HEK293 (cell line): ENCODE data around the gene WDR11.

Experiments used
- ATF2 ChIP-seq: fragments of 450-650 bp; formaldehyde crosslinking; IDR thresholded peaks from 2 replicates; pipeline ENCODE4 v1.5.1; 2016; ENCODE audit warnings: missing biosample characterization, missing genetic modification characterization, low read depth
- BCL11A ChIP-seq: fragments of 450-650 bp; formaldehyde crosslinking; IDR thresholded peaks from 2 replicates; pipeline ENCODE4 v1.5.1; 2016; ENCODE audit warnings: low read depth, missing biosample characterization, missing genetic modification characterization
- GLI2 ChIP-seq: fragments of 450-650 bp; formaldehyde crosslinking; IDR thresholded peaks from 2 replicates; pipeline ENCODE4; 2017; ENCODE audit warnings: missing biosample characterization, missing genetic modification characterization, low read depth, borderline replicate concordance
- GLIS1 ChIP-seq: fragments of 450-650 bp; formaldehyde crosslinking; IDR thresholded peaks from 2 replicates; pipeline ENCODE4 v1.5.1; 2016; ENCODE audit warnings: missing biosample characterization, missing genetic modification characterization
- INSM2 ChIP-seq: fragments of 450-650 bp; formaldehyde crosslinking; IDR thresholded peaks from 2 replicates; pipeline ENCODE4 v1.5.1; 2016; ENCODE audit warnings: missing biosample characterization, missing genetic modification characterization
- KLF16 ChIP-seq: fragments of 450-650 bp; formaldehyde crosslinking; IDR thresholded peaks from 2 replicates; pipeline ENCODE4 v1.5.1; 2017; ENCODE audit warnings: missing biosample characterization, missing genetic modification characterization
- KLF8 ChIP-seq: fragments of 450-650 bp; formaldehyde crosslinking; IDR thresholded peaks from 2 replicates; pipeline ENCODE4 v1.5.1; 2016; ENCODE audit warnings: missing biosample characterization, missing genetic modification characterization
- TRIM28 ChIP-seq: IDR thresholded peaks from 2 replicates; pipeline ENCODE4 v1.6.1; 2011; ENCODE audit warnings: low read length, control low read depth, borderline replicate concordance
- WT1 ChIP-seq: fragments of 450-650 bp; formaldehyde crosslinking; IDR thresholded peaks from 2 replicates; pipeline ENCODE4 v1.5.1; 2016; ENCODE audit warnings: missing biosample characterization, missing genetic modification characterization
- ZBTB1 ChIP-seq: fragments of 450-650 bp; formaldehyde crosslinking; IDR thresholded peaks from 2 replicates; pipeline ENCODE4 v1.5.1; 2016; ENCODE audit warnings: missing biosample characterization, missing genetic modification characterization
- ZEB2 ChIP-seq: fragments of 450-650 bp; formaldehyde crosslinking; IDR thresholded peaks from 2 replicates; pipeline ENCODE4 v1.5.1; 2016; ENCODE audit warnings: missing biosample characterization, missing genetic modification characterization
- ZNF138 ChIP-seq: fragments of 450-650 bp; formaldehyde crosslinking; IDR thresholded peaks from 2 replicates; pipeline ENCODE4 v1.5.1; 2016; ENCODE audit warnings: missing biosample characterization, missing genetic modification characterization, borderline replicate concordance
- ZNF16 ChIP-seq: fragments of 450-650 bp; formaldehyde crosslinking; IDR thresholded peaks from 2 replicates; pipeline ENCODE4 v1.5.1; 2016; ENCODE audit warnings: low read depth, missing biosample characterization, missing genetic modification characterization
- ZNF174 ChIP-seq: fragments of 450-650 bp; formaldehyde crosslinking; IDR thresholded peaks from 2 replicates; pipeline ENCODE4 v1.5.0; 2017; ENCODE audit warnings: missing biosample characterization, mild to moderate bottlenecking, missing genetic modification characterization
- ZNF202 ChIP-seq: fragments of 450-650 bp; formaldehyde crosslinking; IDR thresholded peaks from 2 replicates; pipeline ENCODE4 v1.5.1; 2016; ENCODE audit warnings: missing biosample characterization, missing genetic modification characterization, borderline replicate concordance
- ZNF223 ChIP-seq: fragments of 450-650 bp; formaldehyde crosslinking; IDR thresholded peaks from 2 replicates; pipeline ENCODE4 v1.5.1; 2016; ENCODE audit warnings: missing biosample characterization, missing genetic modification characterization
- ZNF292 ChIP-seq: fragments of 450-650 bp; formaldehyde crosslinking; IDR thresholded peaks from 2 replicates; pipeline ENCODE4 v1.5.1; 2016; ENCODE audit warnings: low read depth, missing biosample characterization, missing genetic modification characterization, borderline replicate concordance
- ZNF341 ChIP-seq: fragments of 450-650 bp; formaldehyde crosslinking; IDR thresholded peaks from 2 replicates; pipeline ENCODE4; 2016; ENCODE audit warnings: low read depth, missing biosample characterization, missing genetic modification characterization
- ZNF366 ChIP-seq: fragments of 450-650 bp; formaldehyde crosslinking; conservative IDR thresholded peaks from 2 replicates; pipeline ENCODE4 v1.5.1; 2016; ENCODE audit warnings: missing biosample characterization, missing genetic modification characterization
- ZNF398 ChIP-seq: fragments of 450-650 bp; formaldehyde crosslinking; IDR thresholded peaks from 2 replicates; pipeline ENCODE4 v1.5.1; 2017; ENCODE audit warnings: missing biosample characterization, missing genetic modification characterization
- ZNF514 ChIP-seq: fragments of 450-650 bp; formaldehyde crosslinking; IDR thresholded peaks from 2 replicates; pipeline ENCODE4 v1.5.1; 2016; ENCODE audit warnings: missing biosample characterization, missing genetic modification characterization
- ZNF530 ChIP-seq: fragments of 450-650 bp; formaldehyde crosslinking; IDR thresholded peaks from 2 replicates; pipeline ENCODE4 v1.5.1; 2016; ENCODE audit warnings: low read depth, missing biosample characterization, missing genetic modification characterization
- ZNF571 ChIP-seq: fragments of 450-650 bp; formaldehyde crosslinking; IDR thresholded peaks from 2 replicates; pipeline ENCODE4 v1.5.0; 2017; ENCODE audit warnings: missing biosample characterization, missing genetic modification characterization
- ZNF596 ChIP-seq: fragments of 450-650 bp; IDR thresholded peaks from 2 replicates; pipeline ENCODE4 v1.5.0; 2018; ENCODE audit warnings: missing biosample characterization, mild to moderate bottlenecking, missing genetic modification characterization, moderate library complexity
- ZNF623 ChIP-seq: fragments of 450-650 bp; formaldehyde crosslinking; IDR thresholded peaks from 2 replicates; pipeline ENCODE4 v1.5.1; 2016; ENCODE audit warnings: missing biosample characterization, missing genetic modification characterization
- ZNF639 ChIP-seq: fragments of 450-650 bp; formaldehyde crosslinking; IDR thresholded peaks from 2 replicates; pipeline ENCODE4 v1.5.1; 2016; ENCODE audit warnings: missing biosample characterization, missing genetic modification characterization
- ZNF747 ChIP-seq: fragments of 450-650 bp; formaldehyde crosslinking; IDR thresholded peaks from 2 replicates; pipeline ENCODE4 v1.5.1; 2016; ENCODE audit warnings: missing biosample characterization, missing genetic modification characterization
- ZNF776 ChIP-seq: fragments of 450-650 bp; formaldehyde crosslinking; IDR thresholded peaks from 2 replicates; pipeline ENCODE4 v1.5.0; 2017; ENCODE audit warnings: missing biosample characterization, missing genetic modification characterization, borderline replicate concordance
- ZNF792 ChIP-seq: fragments of 450-650 bp; formaldehyde crosslinking; IDR thresholded peaks from 2 replicates; pipeline ENCODE4 v1.5.1; 2016; ENCODE audit warnings: missing biosample characterization, missing genetic modification characterization
- ZNF830 ChIP-seq: fragments of 450-650 bp; IDR thresholded peaks from 2 replicates; pipeline ENCODE4 v1.5.0; 2018; ENCODE audit warnings: missing biosample characterization, missing genetic modification characterization, low read depth, mild to moderate bottlenecking, moderate library complexity
- ZSCAN16 ChIP-seq: fragments of 450-650 bp; formaldehyde crosslinking; IDR thresholded peaks from 2 replicates; pipeline ENCODE4 v1.5.1; 2016; ENCODE audit warnings: missing biosample characterization, missing genetic modification characterization

The WDR11 gene

GRCh38 chr10:120850911-120851865, at the start of gene WDR11 (continued):
- 0 out of 2 replicates have a peak, but pooled peaks have one; percentile 11 for TF ChIP-seq ZNF16 (tag by site-specific recombination)
- TF ChIP-seq ZNF639 (tag by site-specific recombination) = peak; percentile 99
- peak; percentile 79 for TF ChIP-seq ZEB2 (tag by site-specific recombination)
- no peak; the same call in 1 of the 2 replicates for TF ChIP-seq ZSCAN16 (tag by site-specific recombination)
- TF ChIP-seq ZNF530 (tag by site-specific recombination) = no peak
- no peak for TF ChIP-seq ZNF776 (tag by site-specific recombination)
- no peak for TF ChIP-seq ATF2 (tag by site-specific recombination)
- TF ChIP-seq ZNF596 (tag by site-specific recombination) = no peak; the same call in 1 of the 2 replicates
- no peak; the same call in 1 of the 2 replicates for TF ChIP-seq ZNF623 (tag by site-specific recombination)
- TF ChIP-seq GLI2 (tag by site-specific recombination) = no peak
- TF ChIP-seq KLF16 (tag by site-specific recombination) = peak; percentile 95
- TF ChIP-seq BCL11A (tag by site-specific recombination) = peak; percentile 80; the same call in 1 of the 2 replicates
- no peak for TF ChIP-seq ZNF514 (tag by site-specific recombination)
- peak; percentile 65; the same call in 1 of the 2 replicates for TF ChIP-seq ZNF398 (tag by site-specific recombination)
- TF ChIP-seq ZNF830 (tag by site-specific recombination) = no peak
- peak; percentile 50; the same call in 1 of the 2 replicates for TF ChIP-seq ZNF792 (tag by site-specific recombination)
- TF ChIP-seq ZNF138 (tag by site-specific recombination) = no peak
- peak; percentile 90 for TF ChIP-seq KLF8 (tag by site-specific recombination)
- no peak for TF ChIP-seq ZNF366
- peak; percentile 26 for TF ChIP-seq ZNF341
- TF ChIP-seq ZNF202 (tag by site-specific recombination) = no peak
- no peak for TF ChIP-seq ZBTB1 (tag by site-specific recombination)
- TF ChIP-seq ZNF571 = no peak
- TF ChIP-seq GLIS1 (tag by site-specific recombination) = peak; percentile 88
- no peak for TF ChIP-seq ZNF174
- TF ChIP-seq ZNF747 (tag by site-specific recombination) = no peak
- TF ChIP-seq ZNF223 (tag by site-specific recombination) = no peak
- TF ChIP-seq TRIM28 = peak; percentile 98
- TF ChIP-seq WT1 (tag by site-specific recombination) = no peak
- TF ChIP-seq INSM2 (tag by site-specific recombination) = peak; percentile 83
- TF ChIP-seq ZNF292 (tag by site-specific recombination) = no peak
